GM21786 (cell line): ENCODE measurements around the gene ZDHHC13.

ENCODE experiments used
- ATAC-seq: cut with Tn5 transposase; IDR thresholded peaks from one replicate; pipeline ENCODE4 v1.9.1; 2021; ENCODE audit not compliant: unreplicated experiment

The ZDHHC13 gene

DNA sequence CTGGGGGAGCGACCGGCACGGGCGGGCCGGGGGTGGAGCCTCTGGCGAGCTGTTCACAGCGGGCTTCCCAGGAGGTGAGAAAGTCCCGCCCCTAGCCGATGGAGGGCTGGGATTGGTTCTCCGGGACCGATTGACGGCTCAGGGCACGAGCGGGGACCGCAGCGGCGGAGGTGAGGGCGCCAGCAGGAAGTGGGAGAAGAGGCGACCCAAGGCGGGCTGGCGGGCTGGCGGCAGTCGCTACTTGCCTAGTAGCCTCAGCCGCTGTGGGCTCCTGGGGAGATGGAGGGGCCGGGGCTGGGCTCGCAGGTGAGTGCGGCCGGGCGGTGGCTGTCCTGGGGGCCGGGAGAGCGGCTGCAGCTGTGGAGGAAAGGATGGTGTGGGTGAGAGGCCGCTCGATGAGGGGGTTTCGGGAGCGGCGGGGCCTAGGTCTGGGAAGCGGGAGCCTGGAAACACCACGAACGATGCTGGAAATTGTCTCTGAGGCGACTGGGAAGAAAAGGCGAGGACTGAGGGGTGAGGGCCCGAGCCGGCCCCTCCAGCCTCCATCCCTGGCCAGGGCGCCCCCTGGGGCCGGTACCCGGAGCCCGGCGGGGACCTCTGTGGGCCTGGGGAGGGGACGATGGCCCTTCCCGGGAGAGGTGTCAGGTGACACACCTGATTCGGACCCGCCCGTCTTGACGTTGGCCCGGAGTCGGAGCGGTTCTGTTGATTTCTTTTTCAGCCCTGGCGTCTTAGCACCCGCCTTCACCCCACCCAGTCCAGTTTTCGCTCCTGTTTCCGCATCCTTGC, at the start of gene ZDHHC13:
ZDHHC13 (plus strand) TSS at position 198 of the 789 bp plus-strand sequence; CDS start at position 280, 82 bp downstream.
- ATAC-seq = peak; percentile 99

DNA sequence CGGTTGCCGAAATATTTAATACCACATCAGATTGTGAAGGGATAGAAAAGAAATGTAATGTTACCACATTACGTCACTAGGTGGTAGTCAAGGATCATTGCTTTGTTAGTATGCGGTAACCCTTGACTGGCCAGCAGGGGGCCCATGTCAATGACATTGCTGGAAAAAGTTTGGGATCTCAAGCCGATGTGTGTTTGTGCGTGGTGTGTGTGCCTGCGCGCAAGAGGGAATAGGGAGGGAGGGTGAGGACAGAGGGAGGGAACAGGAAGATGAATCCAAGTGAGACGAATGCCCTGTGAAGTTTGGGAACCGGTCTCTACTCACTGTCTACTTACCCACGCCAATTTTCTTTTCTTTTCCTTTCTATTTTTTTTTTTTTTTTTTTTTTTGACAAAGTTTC, 45.7 kb upstream of the ZDHHC13 start:
- ATAC-seq = peak; percentile 97

- no peak for ATAC-seq
Observed at GRCh38 chr11:19072464-19072863, 44.5 kb upstream of the ZDHHC13 start.

DNA sequence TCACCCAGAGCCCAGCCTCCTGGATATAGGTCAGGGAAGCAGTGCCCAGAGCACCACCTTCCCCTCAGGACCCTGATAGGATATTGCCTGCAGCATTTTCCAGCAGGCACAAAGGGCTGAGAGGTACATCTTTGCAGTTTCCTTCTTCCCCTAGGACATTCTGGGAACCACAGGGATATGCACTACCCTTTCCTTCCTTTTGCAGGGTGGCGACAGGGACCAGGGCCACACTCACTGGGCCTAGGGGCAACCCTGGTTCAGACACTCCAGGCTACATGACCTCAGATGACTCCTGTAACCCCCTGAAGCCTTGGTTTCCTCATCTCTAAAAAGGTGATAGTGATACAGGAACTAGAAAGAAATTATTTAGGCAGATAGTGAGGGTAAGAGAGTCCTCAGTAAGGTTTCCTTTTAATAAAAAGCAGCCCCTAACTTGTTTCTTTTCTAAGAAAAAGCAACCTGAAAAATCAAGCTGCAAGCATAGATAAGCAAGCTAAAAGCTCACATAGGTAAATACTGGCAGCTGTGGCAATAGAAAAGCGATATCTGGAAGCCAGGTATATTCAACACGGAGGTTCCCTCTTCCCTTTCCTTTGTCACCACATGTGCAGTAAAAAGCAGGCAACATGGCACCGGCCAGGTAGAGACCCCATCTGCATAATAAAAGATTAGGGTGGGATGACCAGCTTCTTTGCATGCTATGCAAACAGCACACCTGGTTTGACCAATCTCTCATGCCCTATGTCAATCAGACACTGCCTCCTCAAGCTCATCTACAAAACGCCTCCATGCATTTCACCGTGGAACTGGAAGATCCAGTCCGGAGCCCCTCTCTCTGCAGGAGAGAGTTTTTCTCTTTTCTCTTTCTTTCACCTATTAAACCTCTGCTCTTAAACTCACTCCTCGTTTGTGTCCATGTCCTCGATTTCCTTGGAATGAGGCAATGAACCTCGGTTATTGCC, 43.2 kb upstream of the ZDHHC13 start:
- no peak for ATAC-seq

DNA sequence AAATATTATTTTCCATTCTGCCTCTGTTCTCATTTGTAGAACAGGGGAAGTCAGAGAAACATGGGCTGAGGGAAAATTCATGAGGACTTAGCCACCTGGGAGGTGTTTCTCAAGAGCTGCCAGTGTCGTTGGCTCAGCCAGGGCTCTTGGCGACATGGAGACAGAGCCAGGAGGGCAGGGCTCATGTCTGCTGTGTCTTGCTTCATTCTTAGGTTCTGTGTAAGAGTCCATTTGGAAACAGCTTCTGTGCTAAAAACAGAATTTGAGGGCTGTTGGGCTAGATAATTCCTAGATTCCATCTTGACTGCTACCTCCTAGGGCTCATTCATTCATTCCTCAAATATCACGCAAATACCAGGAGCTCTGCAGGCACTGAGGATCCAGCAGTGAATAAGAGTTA, 41.3 kb upstream of the ZDHHC13 start:
- ATAC-seq = no peak

DNA sequence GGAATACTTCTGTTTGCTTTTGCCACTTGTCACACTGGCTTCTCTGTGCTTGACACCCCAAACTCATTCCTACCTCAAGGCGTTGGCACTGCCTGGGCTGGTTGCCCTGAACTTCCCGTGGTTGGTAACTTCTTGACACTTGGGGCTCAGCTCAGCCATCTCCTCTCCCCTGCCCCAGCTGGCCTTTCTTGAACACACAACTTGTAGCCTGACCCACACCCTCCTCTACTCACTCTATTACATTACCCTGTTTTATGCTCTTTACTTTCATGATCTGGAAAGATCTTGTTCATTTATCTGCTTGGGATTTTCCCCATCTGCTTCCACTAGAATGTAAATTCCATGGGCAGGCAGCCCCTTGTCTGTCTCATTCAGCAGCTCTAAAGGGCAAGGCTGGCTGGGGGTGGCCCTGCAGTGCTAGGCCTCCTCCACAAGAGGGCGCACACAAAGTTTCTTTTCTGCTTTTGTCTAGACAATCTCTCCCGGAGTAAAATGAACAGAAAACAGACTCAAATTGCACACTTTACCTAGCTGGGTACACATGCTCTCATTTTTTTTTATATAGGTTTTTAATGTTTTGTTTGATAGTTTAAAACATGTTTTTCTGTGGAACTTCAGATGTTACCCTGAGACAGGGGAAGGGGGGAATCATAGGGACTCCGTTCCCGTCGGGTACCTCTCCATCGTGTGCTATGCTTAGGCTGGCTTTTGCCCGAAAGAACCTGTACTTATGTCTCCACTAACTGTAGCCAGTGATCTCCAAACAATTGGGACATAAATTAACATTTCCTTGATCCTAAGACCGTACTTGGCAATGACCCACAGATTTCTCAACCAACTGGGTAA, 40.0 kb upstream of the ZDHHC13 start:
- ATAC-seq = peak; percentile 77

GRCh38 chr11:19077965-19078364, 39.0 kb upstream of the ZDHHC13 start:
- ATAC-seq = no peak

DNA sequence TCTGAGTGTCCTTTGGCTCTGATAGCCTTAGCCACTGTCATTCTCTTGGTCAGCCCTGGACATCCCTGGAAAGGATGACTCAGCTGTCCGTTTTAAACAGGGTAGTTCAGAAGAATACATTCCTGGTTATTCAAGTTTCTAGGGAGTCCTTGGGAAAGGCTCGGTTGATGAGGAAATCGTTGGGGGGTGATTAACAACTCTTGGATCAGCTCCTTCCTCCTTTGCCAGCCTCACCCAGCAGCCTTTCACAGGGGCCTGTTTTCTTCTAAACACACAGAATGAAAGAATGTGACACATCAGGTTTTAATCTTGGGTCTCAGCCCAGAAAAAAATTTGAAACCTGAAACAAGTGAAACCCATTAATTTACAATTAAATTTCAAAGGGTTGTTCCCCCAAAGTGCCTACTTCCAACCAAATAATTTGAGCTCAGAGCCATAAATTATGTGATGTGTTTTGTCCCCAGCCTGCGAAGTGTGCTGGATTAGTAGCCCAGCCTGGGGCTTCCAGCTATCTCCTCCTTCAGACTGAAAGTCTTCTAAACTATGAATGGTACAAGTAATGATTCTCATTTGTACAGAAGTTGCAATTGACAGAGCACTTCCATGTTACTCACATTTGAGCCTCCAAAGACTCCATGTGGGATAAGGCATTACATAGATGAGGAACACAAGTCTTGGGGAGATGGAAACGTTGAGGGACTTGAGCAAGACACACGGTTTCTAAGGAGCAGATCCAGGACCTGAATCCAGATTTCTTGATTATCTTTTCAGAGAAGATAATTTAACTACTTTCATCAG, 37.1 kb upstream of the ZDHHC13 start:
- no peak for ATAC-seq

GRCh38 chr11:19080579-19080993, 36.4 kb upstream of the ZDHHC13 start:
- no peak for ATAC-seq

GRCh38 chr11:19083166-19083565, 33.8 kb upstream of the ZDHHC13 start:
- no peak for ATAC-seq

GRCh38 chr11:19084661-19085315, 32.2 kb upstream of the ZDHHC13 start:
- no peak for ATAC-seq

DNA sequence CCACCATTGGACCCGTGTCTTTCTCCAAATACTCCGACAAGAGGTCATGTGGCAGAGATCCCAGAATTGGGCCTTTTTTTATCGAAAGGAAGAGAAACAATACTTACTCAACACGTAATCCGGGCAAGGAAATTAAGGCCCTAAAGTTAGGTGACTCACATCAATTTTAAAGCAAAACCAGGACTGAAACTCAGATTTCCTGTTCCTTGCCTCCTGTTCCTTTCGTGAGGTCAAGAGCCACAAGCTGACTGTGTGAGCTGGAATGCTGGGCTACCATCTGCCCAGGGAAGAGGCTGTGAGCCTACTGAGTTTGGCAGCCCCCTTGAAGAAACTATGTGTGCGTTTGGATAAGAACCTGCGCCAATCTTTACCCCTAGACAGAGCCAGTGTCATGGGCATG, 29.3 kb upstream of the ZDHHC13 start:
- ATAC-seq = no peak

DNA sequence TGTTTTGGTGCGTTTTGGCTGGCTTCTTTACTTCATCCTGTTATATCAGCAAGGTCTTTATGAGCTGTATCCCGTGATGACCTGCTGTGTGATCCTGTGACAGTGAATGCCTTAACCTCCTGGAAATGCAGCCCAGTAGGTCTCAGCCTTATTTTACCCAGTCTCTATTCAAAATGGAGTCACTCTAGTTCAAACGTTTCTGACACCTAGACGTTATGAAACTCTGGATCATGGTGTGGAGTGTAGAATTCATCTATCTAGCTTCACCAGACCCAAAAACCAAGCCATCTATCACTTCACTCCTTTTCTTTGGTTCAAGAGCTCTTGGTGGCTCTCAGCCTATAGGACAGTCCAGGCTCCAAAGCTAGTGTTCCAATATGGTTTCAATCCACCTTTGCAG, 28.2 kb upstream of the ZDHHC13 start:
- ATAC-seq = no peak

GRCh38 chr11:19089421-19089820, 27.5 kb upstream of the ZDHHC13 start:
- ATAC-seq = no peak

DNA sequence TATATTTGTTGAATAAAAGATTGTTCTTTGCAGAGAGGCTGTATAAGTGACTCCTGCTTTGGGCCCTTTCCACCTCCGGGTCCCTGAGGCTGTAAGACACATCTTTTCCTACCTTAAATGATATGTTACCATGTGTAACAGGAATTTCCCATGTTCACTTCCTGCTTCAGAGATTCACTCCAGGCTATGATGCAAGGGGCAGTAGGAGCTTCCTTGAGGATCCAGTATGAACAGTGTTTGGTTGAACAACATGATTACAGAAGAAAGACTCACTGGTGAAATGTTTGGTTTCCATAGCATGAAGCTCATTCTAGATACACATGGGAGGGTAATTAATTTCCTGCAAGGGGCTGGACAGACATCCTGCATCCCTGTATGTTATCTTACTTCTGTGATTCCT, 25.6 kb upstream of the ZDHHC13 start:
- ATAC-seq = no peak

- ATAC-seq = no peak
Observed at GRCh38 chr11:19092342-19092741, 24.6 kb upstream of the ZDHHC13 start.

DNA sequence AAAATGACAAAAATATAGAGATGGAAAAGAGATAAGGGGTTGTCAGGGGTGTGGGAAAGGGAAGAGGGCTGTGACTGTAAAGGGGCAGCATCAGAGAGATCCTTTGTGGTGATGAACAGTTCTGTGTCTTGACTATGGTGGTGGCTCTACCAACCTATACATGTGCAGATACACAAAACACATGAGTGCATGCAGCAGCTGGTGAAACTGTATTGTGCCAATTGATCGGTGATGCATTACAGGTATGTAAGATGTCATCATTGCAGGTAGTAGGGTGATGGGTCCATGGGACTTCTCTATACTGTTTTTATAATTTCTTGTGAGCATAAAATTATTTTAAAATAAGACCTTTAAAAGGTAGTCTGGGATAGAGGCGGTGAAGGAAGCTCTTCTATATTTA, 24.1 kb upstream of the ZDHHC13 start:
- ATAC-seq = no peak

DNA sequence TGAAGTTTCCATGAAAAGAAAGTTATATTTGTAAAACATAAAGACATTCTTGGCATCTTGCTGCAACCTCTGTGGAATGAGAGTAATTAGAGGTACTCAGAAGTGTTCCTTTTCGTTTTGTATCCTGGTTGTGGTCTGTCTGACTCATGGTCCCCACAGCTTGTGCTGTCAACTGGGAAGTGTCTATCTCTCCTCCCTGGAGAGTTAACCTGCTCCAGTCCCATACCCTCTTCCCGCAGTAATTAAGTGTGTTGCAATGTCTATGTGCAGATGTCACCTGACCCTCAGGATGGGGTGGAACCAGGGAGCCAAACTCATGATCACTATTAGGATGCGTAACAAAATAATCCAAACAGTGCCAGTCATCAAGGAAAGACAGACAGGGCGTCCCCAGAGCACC, 23.0 kb upstream of the ZDHHC13 start:
- no peak for ATAC-seq

GRCh38 chr11:19094859-19095258, 22.1 kb upstream of the ZDHHC13 start:
- ATAC-seq = no peak

DNA sequence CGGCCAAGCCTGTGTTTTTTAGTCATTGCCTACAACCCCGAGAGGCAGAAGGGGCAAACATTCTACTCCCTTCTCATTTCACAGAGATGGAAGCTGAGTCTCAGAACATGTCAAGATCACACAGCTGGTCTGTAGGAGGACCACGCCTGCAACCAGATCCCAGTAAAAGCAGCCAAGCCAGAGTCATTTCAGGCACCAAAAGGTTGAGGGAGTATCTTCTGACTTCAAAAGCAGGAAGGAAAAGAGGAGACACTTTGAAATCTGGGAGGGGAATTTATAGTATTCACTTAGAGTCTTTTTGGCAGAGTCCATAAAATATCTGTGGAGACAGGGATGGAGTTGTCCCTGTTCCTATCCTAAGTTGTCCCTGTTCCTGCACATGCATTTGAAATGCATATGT, 17.9 kb upstream of the ZDHHC13 start:
- ATAC-seq = no peak
